NCI-H128 (cell line): Measurements from ENCODE around the gene PRDM10.
"Not testable (repeated sequence)": the region's sequence is repeated elsewhere in the genome, so short reads cannot be mapped to it uniquely, and the experiment has no call there.

ENCODE experiments used
- DNase-seq: peaks from one replicate; lab custom pipeline; 2025; ENCODE audit not compliant: unreplicated experiment; lab: John Stamatoyannopoulos, UW

The PRDM10 gene

GRCh38 chr11:130002352-130002845, at the start of gene PRDM10:
Gene PRDM10 (minus strand): TSS chr11:130002835. CDS start chr11:129960964, 41,871 bp downstream.
- peak; percentile 90 for DNase-seq

GRCh38 chr11:130051082-130051481, 48.4 kb upstream of the PRDM10 start:
- no peak for DNase-seq

- DNase-seq, result no peak
These were observed 47.6 kb upstream of the PRDM10 start for GRCh38 chr11:130050257-130050656.

- no peak for DNase-seq
These were observed 46.7 kb upstream of the PRDM10 start for GRCh38 chr11:130049328-130049771.

GRCh38 chr11:130047141-130047540, 44.5 kb upstream of the PRDM10 start:
- no peak for DNase-seq

- no peak for DNase-seq
These were observed 40.9 kb upstream of the PRDM10 start for GRCh38 chr11:130043575-130043974.

GRCh38 chr11:130042093-130042591, 39.5 kb upstream of the PRDM10 start:
- no peak for DNase-seq

GRCh38 chr11:130040281-130040940, 37.8 kb upstream of the PRDM10 start:
- DNase-seq, result no peak

- DNase-seq, result no peak
These were observed 35.4 kb upstream of the PRDM10 start for GRCh38 chr11:130037881-130038585.

- DNase-seq, result no peak
These were observed 34.4 kb upstream of the PRDM10 start for GRCh38 chr11:130037058-130037457.

- no peak for DNase-seq
These were observed 31.6 kb upstream of the PRDM10 start for GRCh38 chr11:130034236-130034635.

- no peak for DNase-seq
These were observed 30.3 kb upstream of the PRDM10 start for GRCh38 chr11:130032931-130033330.

- DNase-seq, result no peak
These were observed 29.3 kb upstream of the PRDM10 start for GRCh38 chr11:130031945-130032344.

GRCh38 chr11:130031056-130031455, 28.4 kb upstream of the PRDM10 start:
- DNase-seq, result no peak

GRCh38 chr11:130029137-130029536, 26.5 kb upstream of the PRDM10 start:
- no peak for DNase-seq

GRCh38 chr11:130025371-130025770, 22.7 kb upstream of the PRDM10 start:
- no peak for DNase-seq

- no peak for DNase-seq
These were observed 21.7 kb upstream of the PRDM10 start for GRCh38 chr11:130024361-130024760.

GRCh38 chr11:130023204-130023603, 20.6 kb upstream of the PRDM10 start:
- no peak for DNase-seq

- DNase-seq, result no peak
These were observed 20.2 kb upstream of the PRDM10 start for GRCh38 chr11:130022799-130023198.

GRCh38 chr11:130021606-130022005, 19.0 kb upstream of the PRDM10 start:
- not testable (repeated sequence) for DNase-seq

GRCh38 chr11:130020323-130020722, 17.7 kb upstream of the PRDM10 start:
- DNase-seq, result no peak

- DNase-seq, result not testable (repeated sequence)
These were observed 13.2 kb upstream of the PRDM10 start for GRCh38 chr11:130015846-130016245.
